ENCODE measurements around the gene USP6. TPM values are rescaled to one million over a fixed set of nuclear protein-coding genes. Genes with fewer than 3 reads are reported as not detected.

USP6 gene
- 0.17 TPM in 1 of 2 replicates, not detected in the other for total RNA-seq (2013; cell fraction: nucleolus; rRNA removed)
- total RNA-seq (2014; rRNA removed) (0.05 TPM in 1 of 2 replicates, not detected in the other), total RNA-seq (2014; rRNA removed; fragmentation: Illumina TruSeq; extraction: Trizol) (0.04 and 0.05 TPM in 2 replicates), total RNA-seq (2021) (0.03 and 0.13 TPM in 2 replicates), polyA plus RNA-seq (2011; rRNA removed) (0.01 and 0.03 TPM in 2 replicates), polyA plus RNA-seq (2014; fragmentation: Illumina TruSeq; extraction: Trizol) (under 0.01 and 0.05 TPM in 2 replicates), polyA plus RNA-seq (2014; fragmentation: Nextera tagmentation; extraction: Ambion mirVana) (under 1 TPM; 0.08 to 0.15 TPM), polyA plus RNA-seq (2014; rRNA removed) (not detected in 2 replicates), polyA plus RNA-seq (2016; fragmentation: Nextera tagmentation; extraction: Ambion mirVana) (under 1 TPM; 0.33 to 0.39 TPM), polyA minus RNA-seq (2011; rRNA and poly(A)+ RNA removed) (under 0.01 and 0.21 TPM in 2 replicates), Bru-seq, nascent RNA (percentile 3 among the genes with signal in this experiment), BruChase-seq, experiment 1, labeled RNA remaining after a 6-hour chase (percentile 8 among the genes with signal in this experiment), BruChase-seq, experiment 2, labeled RNA remaining after a 2-hour chase (percentile 6 among the genes with signal in this experiment)
- 0.04 TPM for polyA plus RNA-seq (2011; ENCODE audit: low read depth)
- polyA plus RNA-seq (2011; cell fraction: cytosol; rRNA removed), result 0.03 TPM in 1 of 2 replicates, not detected in the other
- 0.04 TPM in 2 replicates for polyA plus RNA-seq (2011; cell fraction: nucleus; rRNA removed)
- polyA plus RNA-seq (2012), result 0.16 and 0.24 TPM in 2 replicates
- not detected in 2 replicates for polyA minus RNA-seq (2011; cell fraction: cytosol; rRNA and poly(A)+ RNA removed)
- polyA minus RNA-seq (2011; cell fraction: nucleus; rRNA and poly(A)+ RNA removed), result 0.12 TPM in 1 of 2 replicates, not detected in the other
- long read RNA-seq, experiment 1, result 0 reads
- long read RNA-seq, experiment 2, partial matches to known transcripts, result 0 of 2 reads
- long read RNA-seq, experiment 2, other reads (novel, unspliced or antisense), result 2 of 2 reads

GRCh38 chr17:5115673-5116651 lies at the start of gene USP6:
USP6 (plus strand) TSS chr17:5116032; CDS start chr17:5130368, 14,336 bp downstream.
- ChIA-PET SMC1A (ENCODE audit: uncharacterized antibody, unreplicated experiment) (no interaction called here), POLR2A (no interaction called here), RAD21 (ENCODE audit: unreplicated experiment) (no interaction called here), CTCF (no interaction called here)
- TF ChIP-seq BMI1 (IDR thresholded peaks at IDR 0.05; ENCODE audit: borderline replicate concordance), result no peak
- TF ChIP-seq PML (IDR thresholded peaks at IDR 0.05; ENCODE audit: low read length), result no peak
- no peak for TF ChIP-seq RAD21 (IDR thresholded peaks at IDR 0.05; ENCODE audit: insufficient read depth, low read depth, low read length)
- no peak for TF ChIP-seq HDGF (IDR thresholded peaks at IDR 0.05)
- TF ChIP-seq ZNF687 (IDR thresholded peaks at IDR 0.05), result no peak
- TF ChIP-seq SUZ12 (IDR thresholded peaks at IDR 0.05; ENCODE audit: unreplicated experiment), result no peak
- TF ChIP-seq SMC3 (IDR thresholded peaks at IDR 0.05; ENCODE audit: borderline replicate concordance, low read length), result no peak
- TF ChIP-seq YBX1 (IDR thresholded peaks at IDR 0.05), result no peak
- no peak for TF ChIP-seq NFYB (IDR thresholded peaks at IDR 0.05; ENCODE audit: insufficient read depth, low read depth, low read length)
- Histone ChIP-seq H3K9me3 (replicated peaks; ENCODE audit: control insufficient read depth, insufficient read depth, low read length) (no peaks in the 10 kb centered on the region; the same call in 1 of the 3 replicates), H3K36me3 (ENCODE audit: control insufficient read depth in 2 of 2, insufficient read depth in 2 of 2, low read length in 1 of 2) (no peaks in the 10 kb centered on the region), H3K9ac (ENCODE audit: control insufficient read depth, insufficient read depth, low read length) (no peak within 1 kb of the TSS), H3K4me2 (ENCODE audit: control insufficient read depth, insufficient read depth) (no peak within 1 kb of the TSS), H4K20me1 (ENCODE audit: control insufficient read depth, insufficient read depth) (no peaks in the 10 kb centered on the region), H3K27me3 (replicated peaks in 1 of 2; ENCODE audit: control insufficient read depth in 2 of 2, insufficient read depth in 2 of 2, low read length in 1 of 2) (peaks cover 0 to 3% of the 10 kb centered on the region in 2 experiments; a peak in 3 of 4 replicates), H3K4me1 (ENCODE audit: control insufficient read depth, insufficient read depth, low read length) (no peaks in the 10 kb centered on the region), H3K79me2 (ENCODE audit: control insufficient read depth, insufficient read depth, low read length) (peaks cover 9% of the 10 kb centered on the region), H3K27ac (ENCODE audit: control insufficient read depth, insufficient read depth) (no peak within 1 kb of the TSS), H3K4me3 (no peak within 1 kb of the TSS), H2AFZ (ENCODE audit: control insufficient read depth, low read depth, low read length) (no peak within 1 kb of the TSS)
- DNase-seq (ENCODE audit: low read depth, low spot score) (no peak), ATAC-seq (no peak), FAIRE-seq (no peak)
- 75% methylated on average over 71 of the region's 87 CpGs for WGBS (ENCODE audit: insufficient coverage, insufficient replicate concordance, low lambda C conversion rate, missing lambda C conversion rate)
- in situ Hi-C loops (cut with MboI), result no loop called here
- intact Hi-C loops (cut with micrococcal nuclease; ENCODE audit: unreplicated experiment), result no loop called here
- no TSS peak for BruUV-seq (replicated peaks)

All from GM12878 (cell line).